ENCODE data around the gene NPSR1.
"Not testable (repeated sequence)": the region's sequence is repeated elsewhere in the genome, so short reads cannot be mapped to it uniquely, and the experiment has no call there.

The NPSR1 gene

GRCh38 chr7:34835901-34836600 lies 178.0 kb downstream of the NPSR1 start:
- no peak for DNase-seq (ENCODE audit: low read depth)

DNA sequence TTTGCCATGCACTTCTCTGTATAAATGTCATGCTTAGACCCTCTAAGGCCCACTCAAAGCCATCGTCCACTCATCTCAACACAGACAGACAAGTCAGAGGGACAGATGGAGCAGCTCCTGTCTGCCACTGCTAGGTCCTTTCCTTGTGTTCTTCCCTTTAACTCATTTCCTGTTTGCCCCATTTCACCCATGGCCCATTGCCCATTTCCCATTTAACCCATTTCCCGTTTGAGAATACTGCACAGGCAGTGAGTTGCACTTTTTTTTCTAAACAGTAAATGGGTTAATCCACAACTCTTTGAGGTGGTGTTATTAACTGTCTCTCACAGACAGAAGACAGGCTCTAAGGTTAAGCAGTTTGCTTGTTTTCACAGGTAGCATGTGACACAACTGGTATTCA lies 179.3 kb downstream of the NPSR1 start:
- no peak for DNase-seq (ENCODE audit: low read depth)

- no peak for DNase-seq (ENCODE audit: low read depth)
These were observed 179.8 kb downstream of the NPSR1 start for GRCh38 chr7:34837801-34838201.

DNA sequence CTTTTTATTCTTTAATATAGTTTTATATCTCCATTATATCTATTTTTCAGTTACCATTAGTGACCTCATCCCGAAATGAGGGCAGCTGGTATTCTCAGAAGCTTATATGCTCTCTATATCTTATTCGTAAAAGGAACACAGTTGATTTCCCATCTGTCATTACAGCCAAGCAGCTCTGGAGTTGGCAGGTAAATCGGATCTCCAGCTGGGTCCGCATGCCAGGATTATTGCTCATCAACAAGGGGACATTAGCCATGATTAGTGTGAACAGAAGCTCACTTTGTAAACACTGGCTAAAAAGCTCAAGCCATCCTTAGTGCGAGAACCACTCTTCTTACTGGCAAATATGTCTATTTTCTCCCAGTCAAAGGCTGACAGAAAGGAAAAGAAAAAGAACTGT lies 180.3 kb downstream of the NPSR1 start:
- no peak for DNase-seq (ENCODE audit: low read depth)

DNA sequence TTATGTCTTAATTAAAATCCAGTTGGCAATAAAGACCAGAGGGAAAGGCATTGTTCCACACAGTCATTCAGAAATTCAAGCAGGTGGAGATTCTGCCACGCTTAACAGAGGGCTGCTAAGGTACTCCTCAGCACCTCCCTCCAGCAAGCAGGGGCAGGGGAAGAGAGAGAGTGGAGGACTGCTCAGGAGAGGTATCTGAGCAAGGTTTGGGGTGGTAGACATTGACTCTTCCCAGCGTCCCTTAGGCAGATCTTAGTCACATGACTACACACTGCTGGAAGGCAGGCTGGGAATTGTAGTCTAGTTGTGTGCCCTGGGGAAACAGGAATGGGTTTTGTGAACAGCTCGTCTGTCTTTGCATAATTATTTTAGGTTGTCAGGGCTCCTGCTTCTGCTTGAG lies 181.6 kb downstream of the NPSR1 start:
- DNase-seq (ENCODE audit: low read depth): no peak

GRCh38 chr7:34840176-34840785 lies 182.3 kb downstream of the NPSR1 start:
- no peak for DNase-seq (ENCODE audit: low read depth)

DNA sequence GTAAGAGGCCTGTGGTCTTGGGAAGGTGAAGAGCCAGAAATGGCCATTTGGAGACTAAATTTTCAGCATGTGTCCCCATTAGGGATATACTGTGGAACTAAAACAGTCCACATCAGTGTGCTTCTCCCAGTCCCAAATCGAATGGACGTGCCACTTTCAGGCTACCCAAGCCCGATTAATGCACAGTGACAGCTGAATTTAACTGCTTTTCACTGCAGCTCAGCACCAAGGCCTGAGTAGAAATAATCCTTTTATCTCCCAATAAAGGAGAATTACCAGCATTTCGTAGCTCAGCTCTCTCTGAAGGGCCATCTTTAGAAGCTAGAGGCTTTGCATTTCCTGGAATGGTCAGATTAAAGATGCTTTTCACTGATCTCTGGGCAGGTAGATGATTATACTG lies 183.3 kb downstream of the NPSR1 start:
- DNase-seq (ENCODE audit: low read depth): no peak

GRCh38 chr7:34842782-34843181 lies 184.8 kb downstream of the NPSR1 start:
- DNase-seq (ENCODE audit: low read depth): no peak

DNA sequence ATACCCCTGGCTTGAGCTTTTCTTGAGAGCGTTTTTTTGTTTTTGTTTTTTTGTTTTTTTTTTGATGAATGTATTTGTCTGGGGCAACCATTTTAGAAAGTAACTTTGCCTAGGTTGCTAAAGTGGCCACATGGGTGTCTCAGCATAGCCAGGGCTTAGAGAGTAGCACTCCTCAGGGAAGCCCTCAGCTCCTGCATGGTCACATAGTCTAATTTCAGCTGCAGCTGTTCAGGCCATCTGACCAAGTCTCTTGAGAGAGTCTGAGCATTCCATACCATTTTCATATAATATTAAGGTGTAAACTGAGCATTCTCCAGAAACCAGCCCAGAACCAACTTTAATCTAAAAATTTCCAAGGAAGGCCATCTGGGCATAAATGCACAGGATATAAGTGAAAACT lies 186.4 kb downstream of the NPSR1 start:
- no peak for DNase-seq (ENCODE audit: low read depth)

DNA sequence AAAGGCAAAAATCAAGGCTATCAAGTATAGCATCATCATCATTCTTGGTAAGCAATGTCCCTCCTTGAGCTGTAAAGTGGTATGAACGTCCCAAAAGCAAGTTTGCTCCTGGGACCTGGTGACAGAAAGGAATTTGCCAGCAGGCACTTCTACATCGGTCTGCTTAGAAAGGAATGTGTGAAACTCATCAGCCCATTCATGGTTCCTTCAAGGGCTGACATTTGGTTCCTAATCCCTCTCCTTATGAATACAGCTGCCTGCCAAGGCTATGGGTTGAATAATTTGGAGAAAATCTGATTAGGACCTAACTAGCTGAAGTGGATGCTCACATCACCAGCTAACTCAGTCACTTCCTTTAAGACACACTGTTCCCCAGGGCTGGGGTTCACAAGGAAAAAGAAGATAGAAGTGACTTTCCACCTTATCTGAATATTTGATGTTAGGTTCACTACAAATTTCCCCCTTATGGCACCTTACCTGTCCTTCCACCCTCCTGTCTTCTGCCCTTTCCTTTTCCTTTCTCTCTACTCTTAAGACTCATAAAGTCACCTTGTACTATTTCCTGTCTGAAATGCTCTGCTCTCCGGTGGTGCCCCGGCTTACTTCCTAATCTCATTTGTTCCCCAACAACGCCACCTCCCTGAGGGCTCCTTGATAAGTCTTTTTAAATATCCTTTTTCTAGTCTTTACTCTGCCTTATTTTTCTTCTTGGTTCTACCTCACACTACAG lies 187.1 kb downstream of the NPSR1 start:
- no peak for DNase-seq (ENCODE audit: low read depth)

GRCh38 chr7:34845666-34846361 lies 187.8 kb downstream of the NPSR1 start:
- no peak for DNase-seq (ENCODE audit: low read depth)

DNA sequence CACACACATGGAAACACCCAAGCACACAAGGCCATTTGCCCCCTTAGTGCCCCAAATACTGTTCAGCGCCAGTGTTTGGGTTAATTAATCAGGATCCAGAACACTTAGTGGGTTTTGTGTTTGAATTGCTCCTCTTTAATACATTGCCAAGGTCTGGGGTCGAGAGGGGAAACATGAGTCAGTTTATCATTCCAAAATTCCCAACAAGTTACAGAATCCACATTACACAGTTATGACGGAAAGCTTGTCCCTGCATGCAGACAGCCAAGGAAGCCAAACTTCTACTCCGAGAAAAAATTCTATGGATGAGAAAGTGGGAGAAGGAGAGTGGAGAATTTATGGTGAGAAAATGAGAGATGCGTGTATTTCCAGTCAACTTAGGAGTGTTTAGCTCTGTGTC lies 189.0 kb downstream of the NPSR1 start:
- no peak for DNase-seq (ENCODE audit: low read depth)

DNA sequence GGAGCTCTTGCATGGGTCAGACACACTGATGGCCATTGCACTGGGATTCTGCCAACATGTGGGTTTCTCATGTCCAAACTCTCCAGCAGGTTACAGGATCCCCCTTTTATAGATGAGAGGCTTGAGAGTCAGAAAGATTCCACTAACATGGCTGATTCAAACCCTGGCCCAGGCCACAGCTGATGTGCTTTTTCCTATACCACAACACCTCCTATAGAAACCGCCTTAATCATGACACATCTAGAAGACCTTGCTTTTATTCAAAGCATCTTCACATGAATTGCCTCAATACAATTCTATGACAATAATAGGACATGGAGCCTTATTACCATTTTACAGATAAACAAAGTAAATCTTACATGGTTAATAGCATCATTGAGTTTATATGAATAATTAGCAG lies 190.7 kb downstream of the NPSR1 start:
- no peak for DNase-seq (ENCODE audit: low read depth)

DNA sequence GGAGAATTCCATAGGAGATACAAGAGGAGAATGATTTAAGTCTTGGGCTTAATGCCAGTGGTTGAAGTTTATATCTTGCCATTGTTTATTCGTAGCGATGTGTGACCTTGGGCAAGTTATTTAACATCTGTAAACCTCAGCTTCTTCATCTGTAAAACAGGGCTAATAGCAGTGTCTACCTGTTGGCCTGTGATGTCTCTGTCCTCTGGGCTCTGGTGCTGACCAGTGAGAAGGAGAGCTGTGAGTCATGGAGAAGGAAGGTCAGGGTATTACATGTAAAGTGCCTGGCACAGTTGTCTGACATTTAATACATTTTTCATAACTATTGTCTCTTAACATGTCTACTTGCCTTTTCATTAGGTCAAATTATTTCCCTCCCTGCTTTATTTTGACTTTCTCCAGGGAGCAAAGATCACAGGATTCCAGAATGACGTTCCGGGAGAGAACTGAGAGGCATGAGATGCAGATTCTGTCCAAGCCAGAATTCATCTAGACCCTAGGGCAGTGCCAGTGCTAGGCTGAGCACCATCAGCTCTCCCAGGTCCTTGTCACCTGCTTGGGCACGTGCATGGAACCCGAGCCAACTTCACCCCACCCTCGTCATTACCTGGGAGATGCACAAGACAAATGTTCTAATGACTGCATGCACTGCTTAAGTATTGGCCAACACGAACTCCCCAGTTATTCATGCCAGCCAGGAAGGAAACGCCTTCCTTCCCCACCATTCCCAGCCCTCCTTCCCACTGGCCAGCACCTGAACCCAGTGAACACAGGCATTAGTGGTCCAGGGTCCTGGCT lies 191.3 kb downstream of the NPSR1 start:
- DNase-seq (ENCODE audit: low read depth): no peak

- no peak for DNase-seq (ENCODE audit: low read depth)
These were observed 192.0 kb downstream of the NPSR1 start for GRCh38 chr7:34849986-34850385.

- no peak for DNase-seq (ENCODE audit: low read depth)
These were observed 192.7 kb downstream of the NPSR1 start for GRCh38 chr7:34850681-34851080.

- DNase-seq (ENCODE audit: low read depth): no peak
These were observed 193.4 kb downstream of the NPSR1 start for GRCh38 chr7:34851431-34851830.

- DNase-seq (ENCODE audit: low read depth): not testable (repeated sequence)
These were observed 200.4 kb downstream of the NPSR1 start for GRCh38 chr7:34858444-34858843.

DNA sequence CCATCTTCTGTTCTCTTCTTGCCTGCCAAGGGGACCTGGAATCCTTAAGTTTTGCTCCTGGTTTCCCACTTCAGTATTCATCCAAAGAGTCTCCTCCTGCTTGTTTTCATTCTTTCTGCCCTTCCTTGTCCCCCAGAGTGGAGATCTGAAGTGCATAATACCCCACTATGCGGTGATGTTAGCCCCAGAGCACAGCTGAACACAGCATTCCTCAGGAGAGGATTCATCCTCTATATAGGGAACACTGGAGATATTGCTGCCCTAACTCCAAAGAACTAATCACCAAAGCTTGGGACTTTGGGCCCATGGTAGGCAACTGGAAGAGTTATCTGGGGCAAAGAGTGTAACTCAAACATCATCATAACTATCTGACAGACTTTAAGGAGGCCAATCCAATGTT lies 201.3 kb downstream of the NPSR1 start:
- not testable (repeated sequence) for DNase-seq (ENCODE audit: low read depth)

DNA sequence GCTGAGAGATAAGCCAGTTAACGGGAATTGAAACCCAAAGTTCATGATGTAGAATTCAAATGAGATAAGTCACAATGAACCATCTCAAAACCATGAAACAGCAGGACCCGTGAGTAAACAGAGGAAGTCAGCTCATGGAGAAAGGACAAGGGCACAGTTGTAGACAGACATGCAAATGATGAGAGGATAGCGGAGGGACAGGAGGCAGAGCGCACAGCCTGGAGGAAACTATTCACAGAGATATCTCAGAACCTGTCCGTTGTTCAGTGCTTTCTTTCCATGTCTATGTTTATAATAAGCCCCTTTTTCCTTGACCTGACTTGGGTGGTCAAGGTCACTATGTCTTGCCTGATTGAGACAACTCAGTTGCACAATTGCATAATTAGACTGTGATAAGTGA lies 208.2 kb downstream of the NPSR1 start:
- not testable (repeated sequence) for DNase-seq (ENCODE audit: low read depth)

DNA sequence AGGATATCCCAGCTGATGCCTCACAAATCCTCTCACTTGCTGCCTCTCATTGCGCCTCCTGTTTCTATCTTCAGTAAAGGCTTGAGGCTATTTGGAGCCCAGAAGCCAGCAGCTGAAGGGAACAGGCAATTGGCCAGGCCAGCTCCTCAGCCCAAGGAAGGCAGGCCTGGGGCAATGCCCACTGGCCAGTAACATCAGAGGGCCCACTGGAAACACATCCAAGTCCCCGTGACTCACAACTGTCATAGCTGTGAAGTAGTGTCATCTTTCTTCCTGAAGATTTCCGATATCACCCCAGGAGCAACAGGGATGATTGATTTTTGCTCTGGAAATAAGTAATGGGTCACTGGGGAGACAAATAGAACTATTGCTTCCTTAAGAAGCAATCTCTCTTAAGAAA lies 209.3 kb downstream of the NPSR1 start:
- DNase-seq (ENCODE audit: low read depth): not testable (repeated sequence)

DNA sequence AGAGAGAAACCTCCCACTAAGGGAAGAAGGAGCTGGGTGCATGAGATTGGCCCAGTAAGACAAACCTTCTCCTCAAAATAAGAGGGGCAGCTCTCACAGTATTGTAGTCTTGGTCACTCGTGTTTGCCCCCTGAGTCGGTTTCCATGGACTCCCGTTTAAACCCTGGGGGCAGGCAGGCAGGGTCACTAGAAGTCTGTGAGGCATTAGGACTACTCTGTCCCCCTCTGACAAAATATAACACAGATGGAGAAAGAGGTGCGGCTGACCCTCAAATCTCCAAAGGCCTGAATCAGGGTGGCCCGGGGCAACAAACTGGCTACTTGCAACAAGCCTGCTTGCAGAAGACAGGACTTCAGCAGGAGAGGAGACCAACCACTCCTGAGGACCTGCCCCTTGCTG lies 210.6 kb downstream of the NPSR1 start:
- not testable (repeated sequence) for DNase-seq (ENCODE audit: low read depth)
